Stimulated activated naive CD8-positive, alpha-beta T cell treated with anti-CD3 and anti-CD28 coated beads, Interleukin-15, amount 100 ng/mL, for 72 hours (primary cell): ENCODE measurements around the gene GLP1R.

ENCODE experiments used
- ATAC-seq: fragments of 150-1000 bp; cut with Tn5 transposase; 2 replicates; pipeline ENCODE4 v1.10.0; 2021; ENCODE audit warnings: mild to moderate bottlenecking, moderate library complexity
- DNase-seq, 2 donors: peaks; one replicate each; pipeline ENCODE4 v3.0.0; 2021 to 2022
- H3K27ac Mint-ChIP-seq, 2 donors: one replicate each; pipeline ENCODE4 v1.8.0; 2022; ENCODE audit warnings: mild to moderate bottlenecking in 2 of 2, mixed read lengths in 2 of 2, moderate library complexity in 2 of 2
- H3K27me3 Mint-ChIP-seq: one replicate; pipeline ENCODE4 v1.8.0; 2022; ENCODE audit warnings: mixed read lengths
- H3K4me1 Mint-ChIP-seq: one replicate; pipeline ENCODE4 v1.8.0; 2022; ENCODE audit warnings: mild to moderate bottlenecking, mixed read lengths
- H3K4me3 Mint-ChIP-seq, 2 donors: one replicate each; pipeline ENCODE4 v1.8.0; 2022; ENCODE audit warnings: mild to moderate bottlenecking in 2 of 2, mixed read lengths in 2 of 2, moderate library complexity in 1 of 2
- H3K9me3 Mint-ChIP-seq, 2 donors: one replicate each; pipeline ENCODE4 v1.8.0; 2022; ENCODE audit warnings: mixed read lengths in 2 of 2

The GLP1R gene

DNA sequence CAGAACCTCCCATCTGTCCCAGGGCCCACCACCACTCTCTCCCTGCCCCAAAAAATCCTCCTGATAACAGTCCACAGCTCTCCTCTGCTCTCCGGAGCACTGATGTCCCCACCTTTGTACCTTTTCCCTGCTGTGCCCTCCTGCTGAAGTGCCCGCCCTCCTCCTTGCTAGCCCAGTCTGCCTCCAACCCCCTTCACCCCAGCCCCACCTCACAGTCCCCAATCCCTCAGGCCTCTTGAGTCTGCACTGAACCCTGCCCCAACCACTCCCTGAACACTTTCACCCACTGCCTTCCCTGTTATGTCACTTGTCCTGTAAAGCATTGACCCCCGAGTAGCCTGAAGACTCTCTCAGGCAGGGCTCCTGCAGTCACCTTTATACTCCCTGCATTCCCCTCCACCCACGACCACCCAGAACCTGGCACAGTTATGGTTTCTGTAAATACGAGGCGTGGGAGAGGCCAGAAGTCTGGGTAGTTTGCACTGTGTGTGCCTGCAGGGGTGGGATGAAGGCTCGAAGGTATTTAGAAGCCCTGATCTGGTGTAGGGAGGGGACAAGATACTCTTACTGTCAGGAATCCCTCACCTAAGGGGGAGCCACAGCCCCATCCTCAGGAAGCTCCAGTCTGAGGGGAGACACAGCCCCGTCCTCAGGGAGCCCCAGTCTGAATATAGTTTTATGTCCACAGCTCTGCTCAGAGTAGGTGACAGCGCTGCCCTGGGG is 5.4 kb downstream of the GLP1R start:
- Mint-ChIP-seq H3K4me1 (peaks cover 43% of the 10 kb centered on the region), H3K27me3 (peaks cover 49% of the 10 kb centered on the region), H3K27ac (peak overlapping the region in 1 of 2 donors; percentile 49), H3K4me3 (no peak overlapping the region), H3K9me3 (no peaks in the 10 kb centered on the region)
- DNase-seq = no peak
- no peak for ATAC-seq

DNA sequence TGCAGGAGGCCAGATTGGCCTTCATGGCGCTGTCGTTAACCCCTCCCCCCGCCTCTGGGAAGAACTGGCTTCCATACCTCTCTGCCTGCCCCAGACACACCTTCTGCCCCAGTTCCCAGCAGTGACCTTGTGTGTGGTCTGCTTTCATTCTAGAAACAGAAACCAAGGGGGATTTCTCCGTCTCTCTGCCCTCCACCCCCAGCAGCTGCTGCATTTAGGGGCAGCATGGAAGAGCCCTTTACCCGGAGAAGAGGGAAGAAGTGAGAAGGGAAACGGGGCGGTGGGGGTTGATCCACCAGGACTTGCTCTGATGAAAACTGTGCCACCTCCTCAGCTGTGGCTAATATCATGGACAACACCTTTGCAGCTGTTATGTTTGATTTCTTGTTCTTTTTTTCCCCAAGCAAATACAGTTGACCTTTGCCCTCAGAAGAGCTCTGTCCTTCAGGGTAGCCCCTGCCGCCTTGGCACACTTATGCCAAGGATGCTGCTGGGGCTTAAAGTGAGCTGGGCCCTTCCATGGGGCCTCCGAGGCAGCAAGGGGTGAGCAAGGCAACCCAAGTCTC is 6.1 kb downstream of the GLP1R start:
- DNase-seq = no peak
- H3K27me3 Mint-ChIP-seq = peaks cover 49% of the 10 kb centered on the region
- ATAC-seq = no peak
- no peak overlapping the region for H3K27ac Mint-ChIP-seq
- no peaks in the 10 kb centered on the region for H3K9me3 Mint-ChIP-seq
- peaks cover 37% of the 10 kb centered on the region for H3K4me1 Mint-ChIP-seq
- H3K4me3 Mint-ChIP-seq = no peak overlapping the region

DNA sequence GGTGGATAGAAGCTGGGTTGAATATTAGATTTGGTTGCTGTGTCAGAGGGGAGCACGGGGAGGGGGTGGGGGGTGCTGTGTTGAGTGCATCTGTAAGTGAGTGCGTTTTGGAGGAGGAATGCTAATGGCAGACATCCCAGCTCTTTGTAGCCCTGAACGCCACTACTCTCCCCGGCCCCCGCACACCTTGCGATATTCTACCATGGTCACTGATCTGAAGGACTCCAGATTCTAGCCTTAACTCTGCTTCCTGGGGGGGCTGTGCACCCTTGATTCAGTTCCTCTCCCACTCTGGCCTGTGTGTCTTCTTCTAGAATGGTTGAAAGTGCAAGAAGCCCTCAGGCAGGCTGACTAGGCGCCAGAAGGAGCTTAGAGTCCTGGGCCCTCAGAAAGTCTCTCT is 7.1 kb downstream of the GLP1R start:
- no peak for DNase-seq
- H3K4me3 Mint-ChIP-seq = no peak overlapping the region
- H3K9me3 Mint-ChIP-seq = no peaks in the 10 kb centered on the region

DNA sequence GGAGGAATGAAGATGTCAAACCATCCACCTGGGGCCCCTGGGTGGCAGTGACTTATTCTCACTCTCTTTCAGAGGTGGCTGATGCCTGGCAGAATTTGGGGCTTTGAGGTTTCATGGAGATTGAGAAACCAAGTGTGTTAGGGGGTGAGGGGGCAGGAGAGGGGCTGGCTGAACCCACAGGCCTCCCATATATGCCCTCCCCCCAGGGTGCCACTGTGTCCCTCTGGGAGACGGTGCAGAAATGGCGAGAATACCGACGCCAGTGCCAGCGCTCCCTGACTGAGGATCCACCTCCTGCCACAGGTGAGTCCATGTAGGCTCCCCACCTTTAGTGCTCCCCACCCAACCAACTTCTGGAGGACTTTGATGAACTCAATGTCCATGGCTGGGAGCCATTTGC is 7.6 kb downstream of the GLP1R start:
- Mint-ChIP-seq H3K27ac (no peak overlapping the region), H3K4me3 (no peak overlapping the region), H3K9me3 (no peaks in the 10 kb centered on the region), H3K4me1 (peaks cover 27% of the 10 kb centered on the region), H3K27me3 (peaks cover 55% of the 10 kb centered on the region)
- DNase-seq = no peak
- no peak for ATAC-seq

More for the DNA sequence above, 7.1 kb downstream of the GLP1R start:
- peaks cover 49% of the 10 kb centered on the region for H3K27me3 Mint-ChIP-seq
- H3K4me1 Mint-ChIP-seq = peaks cover 27% of the 10 kb centered on the region
- ATAC-seq = no peak
- H3K27ac Mint-ChIP-seq = no peak overlapping the region

DNA sequence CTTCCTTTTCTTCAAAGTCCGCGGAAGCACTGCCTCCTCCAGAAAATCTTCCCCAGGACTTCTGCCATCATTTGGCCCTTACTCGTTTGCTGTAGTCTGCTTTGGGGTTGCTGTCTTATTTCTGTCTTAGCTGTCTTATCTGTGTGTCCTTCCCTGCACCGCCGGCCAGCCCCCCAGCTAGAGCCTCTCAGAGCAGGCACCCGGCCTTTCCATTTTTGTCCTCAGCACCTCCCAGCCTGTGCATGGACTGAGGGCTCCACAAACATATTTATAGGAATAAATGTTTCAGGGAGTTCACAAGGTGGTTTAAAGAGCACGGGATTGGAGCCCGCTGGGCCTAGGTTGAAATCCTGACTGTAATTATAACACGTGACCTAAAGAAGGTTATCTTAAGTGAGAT is 8.1 kb downstream of the GLP1R start:
- ATAC-seq (no peak), DNase-seq (no peak)
- H3K4me3 Mint-ChIP-seq = no peak overlapping the region
- H3K27me3 Mint-ChIP-seq = peaks cover 55% of the 10 kb centered on the region
- no peak overlapping the region for H3K27ac Mint-ChIP-seq
- no peaks in the 10 kb centered on the region for H3K9me3 Mint-ChIP-seq
- H3K4me1 Mint-ChIP-seq = peaks cover 26% of the 10 kb centered on the region

DNA sequence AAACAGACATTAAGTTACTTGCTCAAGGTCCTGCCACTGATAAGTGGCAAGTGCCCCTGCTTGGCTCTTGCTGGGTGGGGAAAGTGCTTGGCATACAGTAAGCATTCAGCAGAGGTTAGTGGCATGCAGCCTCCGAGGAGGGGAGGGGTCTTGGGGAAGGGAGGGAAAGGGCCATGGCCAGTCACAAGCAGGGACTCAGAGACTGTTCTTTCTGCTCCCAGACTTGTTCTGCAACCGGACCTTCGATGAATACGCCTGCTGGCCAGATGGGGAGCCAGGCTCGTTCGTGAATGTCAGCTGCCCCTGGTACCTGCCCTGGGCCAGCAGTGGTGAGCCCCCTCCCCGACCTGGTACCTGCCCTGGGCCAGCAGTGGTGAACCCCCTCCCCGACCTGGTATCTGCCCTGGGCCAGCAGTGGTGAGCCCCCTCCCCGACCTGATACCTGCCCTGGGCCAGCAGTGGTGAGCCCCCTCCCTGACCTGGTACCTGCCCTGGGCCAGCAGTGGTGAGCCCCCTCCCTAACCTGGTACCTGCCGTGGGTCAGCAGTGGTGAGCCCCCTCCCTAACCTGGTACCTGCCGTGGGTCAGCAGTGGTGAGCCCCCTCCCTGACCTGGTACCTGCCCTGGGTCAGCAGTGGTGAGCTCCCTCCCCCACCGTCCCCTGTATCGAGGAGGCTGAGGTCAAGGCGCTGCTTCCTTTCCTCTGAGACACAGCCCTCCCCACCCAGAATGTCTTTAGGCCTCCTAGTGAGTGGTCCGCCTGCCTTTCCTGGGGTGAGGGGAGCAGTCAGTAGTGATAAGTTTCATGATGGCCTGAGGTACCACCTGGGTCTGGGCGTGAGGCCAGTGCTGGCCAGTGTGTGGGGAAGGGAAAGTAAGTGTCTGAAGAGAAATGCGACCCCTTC is 8.9 kb downstream of the GLP1R start:
- H3K27me3 Mint-ChIP-seq = peaks cover 49% of the 10 kb centered on the region
- no peaks in the 10 kb centered on the region for H3K9me3 Mint-ChIP-seq
- no peak for DNase-seq

DNA sequence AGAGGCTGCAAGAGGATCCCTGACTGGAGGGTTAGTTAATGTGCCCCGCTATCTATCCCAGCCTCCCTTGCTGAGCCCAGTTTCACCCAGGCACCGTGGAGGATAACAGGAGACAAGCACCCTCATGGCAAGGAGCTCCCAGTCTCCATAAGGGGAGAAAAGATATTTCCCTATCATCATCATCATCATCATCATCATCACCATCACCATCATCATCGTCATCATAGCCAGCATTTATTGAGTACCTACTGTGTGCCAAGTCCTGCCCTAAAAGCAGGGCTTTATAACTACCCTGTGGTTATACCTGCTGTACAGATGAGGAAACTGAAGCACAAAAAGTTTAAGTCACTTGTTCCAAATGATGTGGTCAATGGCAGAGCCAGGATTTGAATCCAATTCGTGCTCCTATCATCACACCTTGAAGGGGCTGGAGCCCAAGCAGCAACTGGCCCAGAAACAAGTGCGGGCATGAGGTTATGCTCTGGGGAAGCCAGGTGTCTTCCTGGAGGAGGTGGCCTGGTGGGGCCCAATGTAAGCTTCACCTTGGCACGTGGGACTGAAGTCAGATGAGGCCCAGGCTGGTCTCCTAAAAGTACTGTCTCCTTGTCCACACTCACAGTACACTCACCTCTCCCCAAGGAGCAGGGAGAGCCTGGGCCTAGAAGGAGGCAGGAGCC is 10.0 kb downstream of the GLP1R start:
- peaks cover 37% of the 10 kb centered on the region for H3K27me3 Mint-ChIP-seq
- H3K4me3 Mint-ChIP-seq = no peak overlapping the region
- H3K9me3 Mint-ChIP-seq = no peaks in the 10 kb centered on the region
- H3K27ac Mint-ChIP-seq = peak overlapping the region in 1 of 2 donors; percentile 7
- DNase-seq = no peak
- no peak for ATAC-seq
- H3K4me1 Mint-ChIP-seq = peaks cover 11% of the 10 kb centered on the region

More for the DNA sequence above, 8.9 kb downstream of the GLP1R start:
- no peak for ATAC-seq
- Mint-ChIP-seq H3K4me1 (peaks cover 21% of the 10 kb centered on the region), H3K4me3 (no peak overlapping the region), H3K27ac (no peak overlapping the region)

DNA sequence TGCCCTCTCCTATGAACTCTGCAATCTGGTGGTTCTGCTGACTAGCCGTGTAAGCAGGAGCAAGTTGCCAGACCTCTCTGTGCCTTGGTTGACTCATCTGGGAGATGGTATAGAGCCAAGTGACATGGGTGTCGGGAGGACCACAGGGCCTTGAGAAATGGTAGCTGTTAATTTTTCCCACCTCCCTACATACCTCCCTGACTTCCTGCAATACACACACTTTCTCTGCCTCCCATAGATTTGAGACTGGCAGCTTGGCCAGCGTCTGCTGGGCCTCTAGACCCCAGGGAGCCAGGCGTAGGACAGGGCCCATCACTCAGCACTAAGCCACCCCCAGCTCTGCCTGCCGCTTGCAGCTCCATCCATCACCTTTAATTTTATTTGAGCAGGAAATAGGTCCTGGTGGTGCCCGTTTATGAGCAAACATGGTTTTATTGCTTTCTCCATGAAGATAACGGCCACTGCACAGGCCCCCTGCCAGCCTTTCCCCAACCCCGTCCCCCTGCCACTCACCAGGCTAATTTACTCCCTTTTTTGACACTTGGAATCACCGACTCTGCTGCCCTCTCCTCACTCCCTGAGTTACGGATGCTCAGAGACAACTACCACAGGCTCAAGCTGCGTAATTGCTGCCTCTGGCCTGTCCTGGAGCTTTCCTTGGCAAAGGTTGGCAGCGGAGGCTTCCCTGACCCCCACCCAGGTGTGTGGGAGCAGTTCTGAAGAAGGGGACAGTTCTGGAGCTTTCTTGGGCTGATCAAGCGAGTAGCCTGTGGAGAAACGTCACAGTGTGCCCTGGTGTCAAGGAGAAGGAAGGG is 11.1 kb downstream of the GLP1R start:
- no peak overlapping the region for H3K4me3 Mint-ChIP-seq
- no peak for ATAC-seq
- peaks cover 33% of the 10 kb centered on the region for H3K27me3 Mint-ChIP-seq
- DNase-seq = no peak
- peaks cover 9% of the 10 kb centered on the region for H3K4me1 Mint-ChIP-seq
- no peak overlapping the region for H3K27ac Mint-ChIP-seq
- no peaks in the 10 kb centered on the region for H3K9me3 Mint-ChIP-seq

DNA sequence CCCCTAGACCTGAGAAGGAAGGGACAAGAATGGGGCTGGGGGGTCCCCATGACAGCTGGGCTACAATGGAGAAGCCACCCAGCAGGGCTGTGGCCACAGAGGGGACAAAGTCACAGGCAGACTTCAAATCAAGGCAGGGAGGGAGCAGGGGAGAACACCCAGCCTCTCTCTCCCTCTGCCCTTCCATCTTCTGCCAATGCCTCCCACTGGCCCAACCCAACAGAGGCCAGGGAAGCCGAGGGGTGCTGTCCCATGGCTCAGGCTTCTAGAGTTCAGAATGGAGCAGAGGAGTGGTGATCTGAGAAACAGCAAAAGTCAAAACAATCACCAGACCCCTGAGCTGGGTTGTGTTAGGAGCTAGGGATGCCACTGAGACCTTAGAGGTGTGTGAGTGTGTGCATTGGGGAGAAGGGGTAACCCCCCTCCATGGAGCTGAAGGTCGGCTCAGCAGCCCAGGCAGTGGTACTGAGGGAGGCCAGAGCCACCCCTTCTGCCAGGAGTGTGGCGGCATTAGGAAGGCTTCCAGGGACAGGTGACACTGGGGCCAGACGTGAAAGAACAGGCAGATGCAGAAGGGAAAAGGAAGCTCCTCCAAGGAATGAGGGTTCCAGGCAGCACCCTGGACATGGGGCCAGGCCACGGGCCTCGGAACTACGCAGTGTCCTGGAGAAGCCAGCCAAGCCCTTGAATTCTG is 12.0 kb downstream of the GLP1R start:
- peak overlapping the region in 1 of 2 donors; percentile 12 for H3K27ac Mint-ChIP-seq
- DNase-seq (no peak), ATAC-seq (no peak)
- H3K4me1 Mint-ChIP-seq = peaks cover 9% of the 10 kb centered on the region
- peaks cover 41% of the 10 kb centered on the region for H3K27me3 Mint-ChIP-seq
- H3K4me3 Mint-ChIP-seq = no peak overlapping the region
- no peaks in the 10 kb centered on the region for H3K9me3 Mint-ChIP-seq

DNA sequence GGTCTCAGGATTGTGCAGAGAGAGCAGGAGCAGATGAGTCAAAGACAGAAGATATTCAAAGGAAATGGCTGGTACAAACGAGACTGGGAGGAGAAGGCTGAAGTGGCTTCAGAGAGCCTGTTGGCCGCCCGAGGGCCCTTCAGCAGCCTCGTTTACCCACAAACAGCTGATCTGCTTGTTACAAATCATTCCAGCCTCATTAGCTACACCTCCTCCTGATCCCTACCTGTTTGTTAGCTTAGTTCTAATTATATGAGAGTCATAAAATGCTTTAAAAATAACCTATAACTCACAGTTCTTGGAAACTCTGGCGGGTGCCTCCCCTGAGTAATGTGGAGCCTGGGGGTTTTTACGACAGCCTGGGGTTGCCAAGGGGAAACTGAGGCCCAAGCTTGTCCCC is 12.6 kb downstream of the GLP1R start:
- H3K4me3 Mint-ChIP-seq = no peak overlapping the region
- no peak overlapping the region for H3K27ac Mint-ChIP-seq
- ATAC-seq (no peak), DNase-seq (no peak)
- H3K27me3 Mint-ChIP-seq = peaks cover 43% of the 10 kb centered on the region
- no peaks in the 10 kb centered on the region for H3K9me3 Mint-ChIP-seq
- peaks cover 9% of the 10 kb centered on the region for H3K4me1 Mint-ChIP-seq

DNA sequence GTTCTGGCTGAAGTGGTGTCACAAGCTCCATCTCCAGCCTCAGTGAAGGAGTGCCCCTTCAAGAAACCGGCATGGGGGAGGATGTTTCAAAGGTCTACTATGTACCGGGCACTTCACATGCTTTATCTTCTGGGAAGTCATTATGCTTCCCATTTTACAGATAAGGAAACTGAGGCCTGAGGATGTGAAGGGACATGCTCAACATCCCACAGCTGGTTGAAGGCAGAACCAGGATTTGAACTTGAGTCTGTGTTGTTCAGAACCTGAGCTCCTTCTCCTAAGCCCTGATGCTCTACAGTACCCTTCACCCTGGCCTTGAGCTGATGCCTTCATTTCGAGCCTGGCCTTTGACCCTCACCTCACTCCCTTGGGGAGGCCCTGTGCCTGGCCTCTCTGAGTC is 13.0 kb downstream of the GLP1R start:
- Mint-ChIP-seq H3K27me3 (peaks cover 47% of the 10 kb centered on the region), H3K27ac (no peak overlapping the region)
- no peak for DNase-seq

DNA sequence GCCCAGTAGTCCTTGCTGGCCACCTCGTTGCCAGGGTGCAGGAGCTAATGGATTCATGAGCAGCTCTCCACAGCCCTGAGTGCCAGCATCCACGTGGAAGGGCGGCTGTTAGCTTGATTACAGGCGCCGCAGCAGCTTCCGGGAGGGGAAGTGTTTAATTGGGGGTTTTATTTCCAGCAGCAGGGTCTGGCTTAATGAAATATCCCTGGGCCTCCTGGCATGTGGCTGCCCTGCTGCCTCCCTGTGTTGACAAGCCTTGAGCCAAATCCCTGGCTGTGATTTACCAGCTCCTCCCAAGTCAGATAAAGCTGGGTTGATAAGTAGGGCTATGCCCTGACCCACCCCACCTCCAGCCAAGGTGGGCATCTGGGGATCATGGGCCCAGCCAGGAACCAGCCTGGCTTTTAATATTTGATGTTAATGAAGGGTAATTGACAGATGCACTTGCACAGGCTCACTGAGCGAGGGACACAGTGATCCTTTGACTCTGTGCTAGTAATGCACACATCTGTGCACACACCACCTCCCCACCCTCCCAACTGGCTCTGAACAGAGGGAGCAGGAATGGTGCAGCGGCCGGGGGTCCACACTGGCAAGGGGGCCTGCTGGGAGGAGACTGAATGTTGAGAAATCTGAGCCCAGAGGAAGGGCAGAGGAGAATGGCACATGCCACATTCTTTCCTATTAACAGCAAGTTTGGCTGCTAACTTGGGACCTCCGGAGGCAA is 13.6 kb downstream of the GLP1R start:
- DNase-seq (no peak), ATAC-seq (no peak)
- peaks cover 49% of the 10 kb centered on the region for H3K27me3 Mint-ChIP-seq
- H3K27ac Mint-ChIP-seq = no peak overlapping the region
- H3K4me3 Mint-ChIP-seq = no peak overlapping the region
- H3K9me3 Mint-ChIP-seq = no peaks in the 10 kb centered on the region
- peaks cover 9% of the 10 kb centered on the region for H3K4me1 Mint-ChIP-seq

More for the DNA sequence above, 13.0 kb downstream of the GLP1R start:
- no peaks in the 10 kb centered on the region for H3K9me3 Mint-ChIP-seq
- no peak for ATAC-seq
- peaks cover 9% of the 10 kb centered on the region for H3K4me1 Mint-ChIP-seq
- H3K4me3 Mint-ChIP-seq = no peak overlapping the region

DNA sequence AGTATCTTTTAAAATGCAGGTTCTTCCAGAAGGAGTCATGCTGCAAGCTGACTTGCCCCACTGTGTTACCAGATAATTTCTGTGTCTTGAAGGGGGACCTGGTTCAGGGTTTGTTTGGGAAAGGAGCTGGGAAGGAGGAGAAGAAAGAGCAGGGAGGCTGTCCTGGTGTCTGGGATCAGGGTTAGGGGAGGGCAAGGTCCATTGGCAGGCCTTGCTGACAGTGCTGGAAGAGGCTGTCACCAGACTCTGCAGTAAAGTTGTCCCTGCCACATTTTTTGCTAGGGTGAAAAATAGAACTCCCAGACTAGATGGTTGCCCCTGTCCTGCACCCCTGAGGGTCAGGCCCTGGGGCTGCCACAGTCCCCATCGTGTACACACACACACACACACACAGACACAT is 14.9 kb downstream of the GLP1R start:
- no peak overlapping the region for H3K27ac Mint-ChIP-seq

DNA sequence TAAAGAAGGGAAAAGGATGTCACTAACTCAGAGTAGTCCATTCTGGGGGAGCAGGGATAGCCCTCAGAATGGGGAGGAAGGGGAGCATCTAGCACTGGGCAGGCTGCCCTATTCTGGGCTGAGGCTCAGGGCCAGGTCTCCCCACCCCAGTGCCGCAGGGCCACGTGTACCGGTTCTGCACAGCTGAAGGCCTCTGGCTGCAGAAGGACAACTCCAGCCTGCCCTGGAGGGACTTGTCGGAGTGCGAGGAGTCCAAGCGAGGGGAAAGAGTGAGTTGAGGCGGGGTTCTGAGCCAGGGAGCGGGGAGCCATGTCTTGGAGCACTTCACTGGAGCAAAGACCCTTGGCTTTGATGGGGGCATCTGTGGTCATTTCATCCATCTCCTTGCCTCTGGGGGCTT is 17.0 kb downstream of the GLP1R start:
- H3K27me3 Mint-ChIP-seq = peaks cover 43% of the 10 kb centered on the region

More for the DNA sequence above, 14.9 kb downstream of the GLP1R start:
- Mint-ChIP-seq H3K27me3 (peaks cover 51% of the 10 kb centered on the region), H3K9me3 (no peaks in the 10 kb centered on the region), H3K4me3 (no peak overlapping the region), H3K4me1 (peaks cover 9% of the 10 kb centered on the region)
- no peak for DNase-seq
- no peak for ATAC-seq

More for the DNA sequence above, 17.0 kb downstream of the GLP1R start:
- H3K9me3 Mint-ChIP-seq = no peaks in the 10 kb centered on the region
- ATAC-seq = no peak
- H3K27ac Mint-ChIP-seq = no peak overlapping the region
- H3K4me3 Mint-ChIP-seq = no peak overlapping the region
- DNase-seq = no peak
- peaks cover 9% of the 10 kb centered on the region for H3K4me1 Mint-ChIP-seq
